ENCODE data around the gene SLC37A1.

- no peak for TF ChIP-seq BRCA1 (IDR thresholded peaks at IDR 0.05)
- no peak for TF ChIP-seq BRCA1 (CRISPR knock-in tag; IDR thresholded peaks at IDR 0.05)
- TF ChIP-seq PML (IDR thresholded peaks at IDR 0.05; ENCODE audit: low read length) = no peak
- TF ChIP-seq CUX1 (CRISPR knock-in tag; IDR thresholded peaks at IDR 0.05) = no peak
- TF ChIP-seq CTCF (IDR thresholded peaks at IDR 0.05 in 2 of 3, conservative IDR thresholded peaks at IDR 0.05 in 1 of 3; ENCODE audit: insufficient read depth in 2 of 3, low read depth in 1 of 3, low read length in 3 of 3) = no peak
- no peak for TF ChIP-seq POLR2A (conservative IDR thresholded peaks at IDR 0.05)
- no peak for TF ChIP-seq EHMT2 (IDR thresholded peaks at IDR 0.05)
- TF ChIP-seq DIDO1 (tag; IDR thresholded peaks at IDR 0.05; ENCODE audit: low read depth) = no peak
- TF ChIP-seq MCM2 (IDR thresholded peaks at IDR 0.05; ENCODE audit: low read depth) = no peak
- TF ChIP-seq ZNF609 (CRISPR knock-in tag; IDR thresholded peaks at IDR 0.05; ENCODE audit: borderline replicate concordance) = no peak
- TF ChIP-seq ZNF75A (CRISPR knock-in tag; IDR thresholded peaks at IDR 0.05) = no peak
- no peak for TF ChIP-seq ZNF830 (CRISPR knock-in tag; IDR thresholded peaks at IDR 0.05)
- TF ChIP-seq RBBP5 (IDR thresholded peaks at IDR 0.05; ENCODE audit: borderline replicate concordance, insufficient read depth, low read length, poor library complexity, severe bottlenecking) = no peak
Measured at GRCh38 chr21:42626171-42626570, 112.5 kb downstream of the SLC37A1 start.

All from K562 (cell line).